ENCODE measurements around the gene VEPH1. TPM values are rescaled to one million over a fixed set of nuclear protein-coding genes. Genes with fewer than 3 reads are reported as not detected.

The VEPH1 gene
- total RNA-seq, 4 donors from 2014 or later: 0.48 to 11.7 (median 3.2) TPM

GRCh38 chr3:157409516-157409915 lies 93.7 kb downstream of the VEPH1 start:
- ATAC-seq (ENCODE audit: low FRiP score) (no peak), DNase-seq (ENCODE audit: low spot score) (no peak)
- TF ChIP-seq CTCF (IDR thresholded peaks at IDR 0.05): no peak

- no peak for TF ChIP-seq CTCF (IDR thresholded peaks at IDR 0.05)
- ATAC-seq (ENCODE audit: low FRiP score) (no peak), DNase-seq (ENCODE audit: low spot score) (no peak)
Measured at GRCh38 chr3:157408499-157409149, 94.6 kb downstream of the VEPH1 start.

- ATAC-seq (ENCODE audit: low FRiP score): no peak
- TF ChIP-seq CTCF (IDR thresholded peaks at IDR 0.05): no peak
- DNase-seq (ENCODE audit: low spot score): no peak
Measured at GRCh38 chr3:157407769-157408168, 95.4 kb downstream of the VEPH1 start.

GRCh38 chr3:157406394-157406793 lies 96.8 kb downstream of the VEPH1 start:
- DNase-seq (ENCODE audit: low spot score) (no peak), ATAC-seq (ENCODE audit: low FRiP score) (no peak)
- TF ChIP-seq CTCF (IDR thresholded peaks at IDR 0.05): no peak

- no peak for TF ChIP-seq CTCF (IDR thresholded peaks at IDR 0.05)
- DNase-seq (ENCODE audit: low spot score): no peak
- ATAC-seq (ENCODE audit: low FRiP score): no peak
Measured at GRCh38 chr3:157405457-157405856, 97.8 kb downstream of the VEPH1 start.

- TF ChIP-seq CTCF (IDR thresholded peaks at IDR 0.05): no peak
- ATAC-seq (ENCODE audit: low FRiP score) (no peak), DNase-seq (ENCODE audit: low spot score) (no peak)
Measured at GRCh38 chr3:157404381-157404780, 98.8 kb downstream of the VEPH1 start.

- no peak for TF ChIP-seq CTCF (IDR thresholded peaks at IDR 0.05)
- DNase-seq (ENCODE audit: low spot score) (no peak), ATAC-seq (ENCODE audit: low FRiP score) (no peak)
Measured at GRCh38 chr3:157398598-157398997, 104.6 kb downstream of the VEPH1 start.

Data from omental fat pad (tissue), 4 donors.